K562 (cell line): ENCODE data around the gene FBXO48. TPM values are rescaled to one million over a fixed set of nuclear protein-coding genes. Genes with fewer than 3 reads are reported as not detected.

Experiments
- ARID3A ChIP-seq: IDR thresholded peaks from 2 replicates; pipeline ENCODE4 v1.6.1; 2012; ENCODE audit warnings: low read depth, low read length, improper control_type of control experiment, borderline replicate concordance
- ARNT ChIP-seq, 2 experiments: fragments of 450-650 bp; IDR thresholded peaks; 2 replicates each; pipeline ENCODE4 v1.6.1; 2016; ENCODE audit warnings: mild to moderate bottlenecking in 1 of 2
- CBX3 ChIP-seq, 2 experiments: IDR thresholded peaks; 1 replicate in 1 of 2; 2 replicates in 1 of 2; pipeline ENCODE4 v1.6.1; 2012; ENCODE audit warnings: inconsistent platforms in 2 of 2, low read length in 2 of 2, borderline replicate concordance in 1 of 2, control low read depth in 1 of 2
- E2F8 ChIP-seq: fragments of 450-650 bp; IDR thresholded peaks from 2 replicates; pipeline ENCODE4 v1.7.1; 2018; ENCODE audit warnings: mild to moderate bottlenecking, low read depth; ENCODE audit not compliant: partially characterized antibody
- FOSL1 ChIP-seq: fragments of 200-800 bp; sonication (Bioruptor generic); conservative IDR thresholded peaks from 2 replicates; pipeline ENCODE4 v1.6.1; 2016; ENCODE audit warnings: missing genetic modification characterization, missing compliant biosample characterization
- NFIC ChIP-seq: fragments of 450-650 bp; IDR thresholded peaks from 2 replicates; pipeline ENCODE4 v1.6.1; 2017; ENCODE audit warnings: mild to moderate bottlenecking, inconsistent platforms
- PBX2 ChIP-seq, 2 experiments: IDR thresholded peaks in 1 of 2; conservative IDR thresholded peaks in 1 of 2; 2 replicates each; pipeline ENCODE4 v1.6.1; 2016; ENCODE audit warnings: low read depth in 2 of 2, mild to moderate bottlenecking in 1 of 2, missing compliant biosample characterization in 1 of 2, missing genetic modification characterization in 1 of 2, moderate library complexity in 1 of 2
- POLR2B ChIP-seq: fragments of 450-650 bp; IDR thresholded peaks from 2 replicates; pipeline ENCODE4 v1.6.1; 2018; ENCODE audit warnings: low read depth; ENCODE audit not compliant: partially characterized antibody
- PTRF ChIP-seq: fragments of 450-650 bp; IDR thresholded peaks from 2 replicates; pipeline ENCODE4 v1.6.1; 2016; ENCODE audit warnings: mild to moderate bottlenecking, missing genetic modification characterization, missing compliant biosample characterization
- THRB ChIP-seq: fragments of 450-650 bp; formaldehyde crosslinking; conservative IDR thresholded peaks from 2 replicates; pipeline ENCODE4 v1.4.0; 2022; ENCODE audit warnings: mild to moderate bottlenecking, missing genetic modification characterization
- USF2 ChIP-seq: sonication (generic); formaldehyde crosslinking; IDR thresholded peaks from 2 replicates; pipeline ENCODE4 v1.5.0; 2020; ENCODE audit warnings: missing genetic modification reagents
- ZNF197 ChIP-seq: fragments of 200-800 bp; sonication (Bioruptor generic); IDR thresholded peaks from 2 replicates; pipeline ENCODE4 v1.6.1; 2016; ENCODE audit warnings: low read depth, missing genetic modification characterization, missing compliant biosample characterization
- ZNF707 ChIP-seq: fragments of 250-450 bp; sonication (Bioruptor Pico); conservative IDR thresholded peaks from 2 replicates; pipeline ENCODE4 v1.8.0; 2022; ENCODE audit warnings: inconsistent platforms, mild to moderate bottlenecking, moderate library complexity
- ZNF764 ChIP-seq: fragments of 250-450 bp; sonication (Bioruptor Pico); IDR thresholded peaks from 2 replicates; pipeline ENCODE4 v1.4.0; 2020; ENCODE audit warnings: low read depth, mild to moderate bottlenecking, moderate library complexity
- polyA plus RNA-seq, 8 experiments: library from polyadenylated mRNA; depleted of rRNA in 4 of 8; stranded (reverse) in 5 of 8; unstranded in 3 of 8; fragments of >200 nt; fragmentation: Nextera tagmentation in 2 of 8; fragmentation: Illumina TruSeq in 1 of 8; extraction: Ambion mirVana in 2 of 8; extraction: Trizol in 1 of 8; gene quantifications; 2 replicates each; pipeline versions ENCODE4 v1.2.1 to v1.2.3, GENCODE V29; 2011 to 2014; ENCODE audit warnings: inconsistent platforms in 1 of 8, missing spikeins in 1 of 8
- total RNA-seq, 7 experiments: library from RNA; depleted of rRNA in 6 of 7; stranded (reverse); fragments of >200 nt in 6 of 7; fragmentation: Illumina TruSeq in 2 of 7; extraction: Trizol in 2 of 7; gene quantifications; 2 replicates each; pipeline versions ENCODE4 v1.2.1 to v1.2.3, GENCODE V29; 2011 to 2021; ENCODE audit warnings: low replicate concordance in 1 of 7

Gene FBXO48
- total and polyA plus RNA-seq, 9 of the 15 experiments (the other 6 are each of a cell fraction or from before 2014, with no cell fraction given) = 0.36 to 1.8 (median 0.73) TPM

GRCh38 chr2:68438455-68439303 is 28.4 kb downstream of the FBXO48 start (continued):
- no peak for TF ChIP-seq USF2
- no peak for TF ChIP-seq ARNT (IDR thresholded peaks at IDR 0.05)
- TF ChIP-seq E2F8 = no peak
- no peak for TF ChIP-seq ZNF197 (CRISPR knock-in tag)
- no peak for TF ChIP-seq FOSL1 (tag)
- no peak for TF ChIP-seq PBX2 (CRISPR knock-in tag; IDR thresholded peaks at IDR 0.05; ENCODE audit: low read depth)
- no peak for TF ChIP-seq PBX2 (tag; conservative IDR thresholded peaks at IDR 0.05; ENCODE audit: low read depth)
- 0 out of 2 replicates have a peak, but pooled peaks have one; percentile 55 for TF ChIP-seq ZNF764
- no peak for TF ChIP-seq ARID3A
- no peak for TF ChIP-seq CBX3 (IDR thresholded peaks at IDR 0.05; ENCODE audit: borderline replicate concordance in 1 of 2, low read length in 2 of 2)
- TF ChIP-seq ZNF707 (CRISPR knock-in tag) = no peak
- TF ChIP-seq THRB (CRISPR knock-in tag) = peak; percentile 100
- no peak for TF ChIP-seq POLR2B
- no peak for TF ChIP-seq PTRF
- no peak for TF ChIP-seq NFIC
